Measurements from ENCODE around the gene CCDC136.

- TF ChIP-seq CTCF (conservative IDR thresholded peaks at IDR 0.05 in 1 of 2, IDR thresholded peaks at IDR 0.05 in 1 of 2; ENCODE audit: extremely low read depth in 1 of 2, insufficient read depth in 1 of 2, low read depth in 1 of 2, low read length in 2 of 2) (no peak), EZH2 (IDR thresholded peaks at IDR 0.05; ENCODE audit: borderline replicate concordance, low read length) (no peak)
Measured at GRCh38 chr7:128867842-128868623, 76.3 kb downstream of the CCDC136 start.

All from mammary epithelial cell (primary cell).